OCI-LY1 (cell line): ENCODE data around the gene ZNF232.
A peak's percentile ranks its signal among the peaks of the same experiment; 100 is the strongest.
"Not testable (repeated sequence)": the region's sequence is repeated elsewhere in the genome, so short reads cannot be mapped to it uniquely, and the experiment has no call there.

Source experiments
- H2AFZ ChIP-seq: fragments of 200-600 bp; sonication (generic), shearing (Covaris generic); 2 replicates; pipeline ENCODE4 v1.6.0; 2014; ENCODE audit warnings: antibody characterized with exemption, mild to moderate bottlenecking, low read length
- H3F3A ChIP-seq: fragments of 200-600 bp; sonication (generic), shearing (Covaris generic); 2 replicates; pipeline ENCODE4 v1.6.0; 2014; ENCODE audit warnings: mild to moderate bottlenecking, antibody characterized with exemption, low read length, moderate library complexity; ENCODE audit not compliant: insufficient read depth
- H3K27ac ChIP-seq: fragments of 200-600 bp; sonication (generic); 2 replicates; pipeline ENCODE4 v1.5.1; 2014; ENCODE audit warnings: low read length, mixed run types, mild to moderate bottlenecking, low read depth; ENCODE audit not compliant: poor library complexity, severe bottlenecking
- H3K27me3 ChIP-seq: fragments of 200-600 bp; sonication (generic); 2 replicates; pipeline ENCODE4 v1.6.0; 2014; ENCODE audit warnings: antibody characterized with exemption, mild to moderate bottlenecking, low read length, moderate library complexity; ENCODE audit not compliant: insufficient read depth
- H3K36me3 ChIP-seq: fragments of 200-600 bp; sonication (generic); 2 replicates; pipeline ENCODE4 v1.6.1; 2014; ENCODE audit warnings: mild to moderate bottlenecking, antibody characterized with exemption, low read length, moderate library complexity, mixed read lengths; ENCODE audit not compliant: insufficient read depth
- H3K4me1 ChIP-seq: fragments of 200-600 bp; sonication (generic); 2 replicates; pipeline ENCODE4 v1.5.1; 2014; ENCODE audit warnings: mild to moderate bottlenecking, low read length, moderate library complexity; ENCODE audit not compliant: insufficient read depth, severe bottlenecking
- H3K4me2 ChIP-seq: fragments of 200-600 bp; sonication (generic), shearing (Covaris generic); 2 replicates; pipeline ENCODE4 v1.6.1; 2014; ENCODE audit warnings: low read length
- H3K4me3 ChIP-seq: fragments of 200-600 bp; sonication (generic); 2 replicates; pipeline ENCODE4 v1.5.1; 2014; ENCODE audit warnings: low read length, low read depth, mild to moderate bottlenecking, mixed read lengths; ENCODE audit not compliant: poor library complexity, severe bottlenecking
- H3K79me2 ChIP-seq: fragments of 200-600 bp; shearing (Covaris generic); 2 replicates; pipeline ENCODE4 v1.6.1; 2016; ENCODE audit warnings: mixed run types, low read length, mixed read lengths; ENCODE audit not compliant: insufficient read depth
- H3K9ac ChIP-seq: fragments of 200-600 bp; sonication (generic), shearing (Covaris generic); 2 replicates; pipeline ENCODE4 v1.6.1; 2014; ENCODE audit warnings: mild to moderate bottlenecking, low read length, mixed read lengths
- H3K9me2 ChIP-seq: fragments of 200-600 bp; sonication (generic), shearing (Covaris generic); 2 replicates; pipeline ENCODE4 v1.6.1; 2014; ENCODE audit warnings: low read depth, mild to moderate bottlenecking, low read length, mixed read lengths
- H3K9me3 ChIP-seq: fragments of 200-600 bp; shearing (Covaris generic); 2 replicates; pipeline ENCODE4 v1.6.1; 2014; ENCODE audit warnings: low read length, mixed read lengths
- H4K20me1 ChIP-seq: fragments of 200-600 bp; sonication (generic), shearing (Covaris generic); 2 replicates; pipeline ENCODE4 v1.6.0; 2016; ENCODE audit warnings: mild to moderate bottlenecking, low read length; ENCODE audit not compliant: insufficient read depth
- CTCF ChIP-seq: fragments of 200-600 bp; sonication (generic), shearing (Covaris generic); IDR thresholded peaks from 2 replicates; pipeline ENCODE4 v1.5.1; 2017; ENCODE audit warnings: mild to moderate bottlenecking, antibody characterized with exemption, low read length, moderate library complexity, mixed read lengths
- EZH2 ChIP-seq: fragments of 200-600 bp; sonication (generic), shearing (Covaris generic); IDR thresholded peaks from 2 replicates; pipeline ENCODE4 v1.8.0; 2017; ENCODE audit warnings: borderline replicate concordance, mixed run types, mild to moderate bottlenecking, antibody characterized with exemption, low read length, moderate library complexity, mixed read lengths

The ZNF232 gene

GRCh38 chr17:5111402-5112204, at the start of gene ZNF232:
Gene ZNF232 (minus strand): TSS chr17:5111878. CDS start chr17:5111822, 56 bp downstream.
- H3K79me2 ChIP-seq, result no peaks in the 10 kb centered on the region
- peaks cover 17% of the 10 kb centered on the region for H3K9me3 ChIP-seq
- H3K27me3 ChIP-seq, result no peaks in the 10 kb centered on the region
- no peaks in the 10 kb centered on the region; the same call in 1 of the 2 replicates for H3F3A ChIP-seq
- peak within 1 kb of the TSS; percentile 80 for H3K4me3 ChIP-seq
- H3K27ac ChIP-seq, result peak within 1 kb of the TSS; percentile 26
- peak within 1 kb of the TSS; percentile 88 for H3K9ac ChIP-seq
- H3K4me2 ChIP-seq, result peak within 1 kb of the TSS; percentile 69
- H2AFZ ChIP-seq, result peak within 1 kb of the TSS; percentile 17; the same call in 1 of the 2 replicates
- no peaks in the 10 kb centered on the region for H4K20me1 ChIP-seq
- peaks cover 59% of the 10 kb centered on the region for H3K36me3 ChIP-seq
- no peaks in the 10 kb centered on the region for H3K9me2 ChIP-seq
- peaks cover 18% of the 10 kb centered on the region for H3K4me1 ChIP-seq
- TF ChIP-seq EZH2, result no peak
- TF ChIP-seq CTCF, result no peak

- H3K9ac ChIP-seq, H4K20me1 ChIP-seq, H3K79me2 ChIP-seq, H3K9me2 ChIP-seq, H3F3A ChIP-seq, H3K4me1 ChIP-seq, H3K4me3 ChIP-seq, H3K9me3 ChIP-seq, H2AFZ ChIP-seq, H3K4me2 ChIP-seq, H3K27me3 ChIP-seq, H3K36me3 ChIP-seq, H3K27ac ChIP-seq: not testable (repeated sequence)
Observed at GRCh38 chr17:5160702-5161101, 49.0 kb upstream of the ZNF232 start.

GRCh38 chr17:5146122-5146521, 34.4 kb upstream of the ZNF232 start:
- not testable (repeated sequence) for H3K27me3 ChIP-seq, H3K9ac ChIP-seq, H3K4me1 ChIP-seq, H3K4me3 ChIP-seq, H3F3A ChIP-seq, H3K9me3 ChIP-seq, H3K79me2 ChIP-seq, H3K27ac ChIP-seq, H2AFZ ChIP-seq, H3K9me2 ChIP-seq, H3K36me3 ChIP-seq, H3K4me2 ChIP-seq, H4K20me1 ChIP-seq

GRCh38 chr17:5142877-5143276, 31.2 kb upstream of the ZNF232 start:
- not testable (repeated sequence) for H3K9ac ChIP-seq, H3K9me2 ChIP-seq, H3F3A ChIP-seq, H3K9me3 ChIP-seq, H2AFZ ChIP-seq, H3K79me2 ChIP-seq, H3K4me2 ChIP-seq, H4K20me1 ChIP-seq, H3K27me3 ChIP-seq, H3K4me1 ChIP-seq, H3K4me3 ChIP-seq, H3K36me3 ChIP-seq, H3K27ac ChIP-seq
